Measurements from ENCODE around the gene B4GALT5. TPM values are rescaled to one million over a fixed set of nuclear protein-coding genes. Genes with fewer than 3 reads are reported as not detected.
A peak's percentile ranks its signal among the peaks of the same experiment; 100 is the strongest.

Gene B4GALT5
- total RNA-seq, 2 experiments from 2014 or later: 13.5 to 13.7 TPM

DNA sequence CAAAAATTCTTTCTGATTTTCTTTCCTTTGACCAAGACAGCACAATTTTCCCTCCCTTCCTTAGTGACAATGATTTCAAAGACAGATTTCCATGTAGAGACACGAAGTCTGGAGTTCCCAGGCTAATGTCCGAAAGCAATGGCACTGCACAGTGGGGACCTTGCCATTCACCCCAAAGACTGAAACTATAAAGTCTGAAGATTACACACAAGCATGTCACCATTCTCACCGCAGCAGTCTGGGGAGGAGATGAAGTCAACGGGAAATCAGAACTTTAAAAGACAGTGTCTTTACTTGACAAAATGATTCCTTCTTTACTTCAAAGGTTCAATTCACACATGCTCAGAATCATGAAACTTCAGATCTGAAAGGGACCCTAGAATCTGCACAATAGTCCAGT, 8.3 kb downstream of the B4GALT5 start:
- no peaks in the 10 kb centered on the region for H3K9me3 Mint-ChIP-seq
- H3K27me3 Mint-ChIP-seq: no peaks in the 10 kb centered on the region
- peaks cover 17% of the 10 kb centered on the region for H3K4me1 Mint-ChIP-seq
- H3K27ac Mint-ChIP-seq: no peak overlapping the region
- ATAC-seq (ENCODE audit: low read depth) (peak; percentile 52), DNase-seq (no peak)
- POLR2A ChIA-PET: no interaction called here
- H3K36me3 Mint-ChIP-seq: peaks cover 1% of the 10 kb centered on the region
- H3K4me3 Mint-ChIP-seq: no peak overlapping the region

DNA sequence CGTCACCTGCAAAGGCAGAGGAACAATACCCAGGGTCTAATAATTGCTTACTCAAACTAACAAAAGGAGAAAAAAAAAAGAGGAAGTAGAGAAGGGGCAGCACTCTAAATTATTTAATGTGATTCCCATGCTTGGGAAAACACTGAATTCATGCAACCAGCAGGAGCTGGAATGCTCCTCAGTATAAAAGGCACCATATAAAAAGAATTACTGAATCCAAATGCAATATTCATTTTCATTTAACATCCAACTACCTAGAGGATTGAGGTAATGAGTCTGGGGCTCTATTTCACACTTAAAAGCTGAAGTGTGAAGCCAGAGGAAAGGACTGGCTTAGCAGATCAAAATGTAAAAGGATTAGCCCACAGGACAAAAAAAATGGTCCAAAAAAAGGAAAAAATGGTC, 8.7 kb downstream of the B4GALT5 start:
- Mint-ChIP-seq H3K9me3 (no peaks in the 10 kb centered on the region), H3K4me3 (no peak overlapping the region), H3K4me1 (peaks cover 18% of the 10 kb centered on the region), H3K36me3 (peaks cover 1% of the 10 kb centered on the region), H3K27me3 (no peaks in the 10 kb centered on the region), H3K27ac (no peak overlapping the region)
- no peak for DNase-seq
- ATAC-seq (ENCODE audit: low read depth): no peak
- POLR2A ChIA-PET: no interaction called here

DNA sequence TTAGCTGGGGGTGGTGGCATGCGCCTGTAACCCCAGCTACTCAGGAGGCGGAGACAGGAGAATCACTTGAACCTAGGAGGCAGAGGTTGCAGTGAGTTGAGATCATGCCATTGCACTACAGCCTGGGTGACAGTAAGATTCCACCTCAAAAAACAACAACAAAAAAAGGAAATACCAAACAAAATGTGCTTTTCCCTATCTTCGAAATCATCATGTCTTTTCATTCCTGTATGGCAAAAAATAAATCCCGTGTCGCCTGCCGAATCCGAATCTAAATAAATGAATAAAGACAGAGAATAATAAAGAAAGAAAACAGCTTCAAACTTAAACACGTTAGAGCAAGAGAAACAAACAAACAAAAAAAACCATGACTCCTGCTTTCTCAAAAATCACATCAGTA, 11.8 kb downstream of the B4GALT5 start:
- Mint-ChIP-seq H3K4me1 (peaks cover 33% of the 10 kb centered on the region), H3K27me3 (no peaks in the 10 kb centered on the region), H3K9me3 (no peaks in the 10 kb centered on the region), H3K36me3 (peaks cover 3% of the 10 kb centered on the region), H3K4me3 (no peak overlapping the region), H3K27ac (no peak overlapping the region)
- POLR2A ChIA-PET: interaction anchor here (0.7 kb wide), 1 partner anchor 13 kb away, joined by 3 read pairs; no protein-coding TSS in a partner anchor
- no peak for DNase-seq
- no peak for ATAC-seq (ENCODE audit: low read depth)

DNA sequence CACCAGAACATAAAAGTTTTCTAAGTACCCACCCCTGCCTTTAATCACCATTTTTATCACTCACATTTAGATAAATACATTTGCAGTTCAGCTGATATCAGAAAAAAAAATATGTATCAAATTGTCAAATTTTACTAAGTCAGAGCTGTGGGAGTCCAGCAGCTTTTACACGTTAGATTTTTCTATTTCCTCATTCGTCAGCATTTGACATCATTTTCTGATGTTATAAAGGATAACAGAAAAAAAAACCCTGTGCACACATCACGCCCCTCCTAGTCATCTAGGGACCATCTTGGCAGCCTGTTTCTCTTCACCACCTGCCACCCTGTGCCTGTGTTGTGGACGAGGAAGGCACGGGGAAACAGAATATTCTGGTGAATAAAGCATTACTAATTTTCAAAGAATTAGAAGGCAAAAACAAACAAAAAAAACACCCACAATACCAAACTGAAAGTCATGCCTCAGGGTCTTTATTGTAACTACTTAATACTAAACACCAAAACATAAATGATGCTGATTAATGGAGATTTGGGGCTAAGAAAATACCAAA, 12.4 kb downstream of the B4GALT5 start:
- DNase-seq (no peak), ATAC-seq (ENCODE audit: low read depth) (no peak)
- POLR2A ChIA-PET: no interaction called here
- H3K27me3 Mint-ChIP-seq: no peaks in the 10 kb centered on the region
- H3K4me1 Mint-ChIP-seq: peaks cover 34% of the 10 kb centered on the region
- H3K9me3 Mint-ChIP-seq: no peaks in the 10 kb centered on the region
- no peak overlapping the region for H3K4me3 Mint-ChIP-seq
- no peak overlapping the region for H3K27ac Mint-ChIP-seq
- peaks cover 5% of the 10 kb centered on the region for H3K36me3 Mint-ChIP-seq

DNA sequence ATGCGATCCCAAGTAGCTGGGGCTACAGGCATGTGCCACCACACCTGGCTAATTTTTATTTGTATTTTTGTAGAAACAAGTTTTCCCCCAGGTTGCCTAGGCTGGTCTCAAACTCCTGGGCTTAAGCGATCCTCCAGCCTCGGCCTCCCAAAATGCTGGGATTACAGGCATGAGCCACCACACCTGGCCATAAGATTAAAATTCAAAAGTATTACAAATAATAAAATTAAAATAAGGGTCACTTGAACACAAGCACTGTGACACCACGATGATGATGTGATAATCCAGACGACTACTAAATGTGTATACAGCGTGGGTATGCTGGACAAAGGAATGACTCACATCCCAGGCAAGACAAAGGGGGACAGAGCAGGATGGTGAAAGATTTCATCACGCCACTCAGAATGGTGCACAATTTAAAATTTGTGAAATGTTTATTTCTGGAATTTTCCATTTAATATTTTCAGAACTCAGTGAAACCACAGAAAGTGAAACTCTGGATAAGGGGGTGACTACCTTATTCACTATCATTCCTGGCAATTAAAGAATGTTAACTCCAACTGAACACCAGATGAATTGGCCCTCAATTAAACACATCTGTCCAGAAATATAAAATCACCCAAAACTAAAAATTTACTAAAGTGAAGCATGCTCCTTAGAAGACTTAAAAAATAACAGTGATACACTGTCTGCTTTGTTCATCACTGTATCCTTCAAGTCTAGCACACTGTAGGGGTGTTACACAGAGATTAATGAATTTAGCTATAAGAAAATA, 13.1 kb downstream of the B4GALT5 start:
- H3K36me3 Mint-ChIP-seq: peaks cover 5% of the 10 kb centered on the region
- H3K9me3 Mint-ChIP-seq: no peaks in the 10 kb centered on the region
- no peaks in the 10 kb centered on the region for H3K27me3 Mint-ChIP-seq
- ATAC-seq (ENCODE audit: low read depth): no peak
- H3K4me1 Mint-ChIP-seq: peaks cover 34% of the 10 kb centered on the region
- POLR2A ChIA-PET: interaction anchor here (0.6 kb wide), 1 partner anchor 14 kb away, joined by 3 read pairs; no protein-coding TSS in a partner anchor
- H3K4me3 Mint-ChIP-seq: no peak overlapping the region
- DNase-seq: no peak
- no peak overlapping the region for H3K27ac Mint-ChIP-seq

DNA sequence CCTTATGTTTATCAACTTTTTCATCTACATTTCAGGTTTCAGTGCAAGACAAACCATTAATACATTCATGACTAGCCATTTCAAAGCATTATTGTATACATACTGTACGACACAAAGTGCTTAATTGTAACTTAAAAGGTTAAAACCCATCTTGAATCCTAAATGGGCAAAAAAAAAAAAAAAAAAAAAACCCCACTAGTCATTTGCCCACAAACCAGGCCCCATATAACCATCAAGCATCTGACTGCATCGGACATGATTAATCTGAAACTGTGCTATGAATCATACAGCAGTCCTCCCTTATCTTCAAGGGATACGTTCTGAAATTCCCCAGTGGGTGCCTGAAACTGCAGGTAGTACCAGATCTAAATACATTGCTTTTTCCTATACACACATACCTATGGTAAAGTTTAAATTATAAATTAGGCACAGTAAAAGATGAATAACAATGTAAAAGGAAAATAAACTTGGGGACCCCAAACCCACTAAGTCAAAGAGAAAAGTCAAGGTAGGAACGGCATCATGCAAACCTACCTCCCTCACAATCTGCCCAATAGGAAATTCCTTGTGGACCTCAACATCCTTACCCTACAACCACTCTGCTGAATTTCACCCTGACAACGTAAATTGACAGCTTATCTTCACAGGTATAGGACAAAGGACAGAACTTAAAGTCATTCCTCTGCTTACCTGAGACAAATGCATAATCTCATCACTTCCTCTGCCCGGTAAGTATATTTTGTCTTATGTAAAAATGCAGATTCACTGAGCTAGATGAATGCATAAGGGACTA, 14.3 kb downstream of the B4GALT5 start:
- Mint-ChIP-seq H3K4me1 (peaks cover 36% of the 10 kb centered on the region), H3K27ac (no peak overlapping the region), H3K4me3 (no peak overlapping the region), H3K27me3 (no peaks in the 10 kb centered on the region), H3K9me3 (no peaks in the 10 kb centered on the region), H3K36me3 (peaks cover 4% of the 10 kb centered on the region)
- POLR2A ChIA-PET: interaction anchor here (0.6 kb wide), 1 partner anchor 13 kb away, joined by 3 read pairs; no protein-coding TSS in a partner anchor
- ATAC-seq (ENCODE audit: low read depth) (peak; percentile 75), DNase-seq (no peak)

DNA sequence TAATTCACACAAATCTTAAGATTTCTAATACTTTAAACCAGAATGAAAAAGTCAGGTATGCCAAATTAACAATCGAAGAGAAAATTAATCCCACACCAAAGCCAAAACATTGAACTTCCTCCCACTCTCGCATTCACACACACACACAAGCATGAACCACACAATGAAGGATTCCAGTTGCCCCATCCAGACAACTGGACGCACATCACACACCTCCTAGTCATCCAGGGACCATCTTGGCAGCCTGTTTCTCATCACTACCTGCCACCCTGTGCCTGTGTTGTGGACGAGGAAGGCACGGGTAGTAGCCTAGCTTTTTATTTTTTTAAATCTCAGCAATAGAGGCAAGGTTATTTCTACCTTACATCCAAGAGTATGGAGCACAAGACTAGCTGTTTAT, 15.2 kb downstream of the B4GALT5 start:
- POLR2A ChIA-PET: no interaction called here
- H3K4me3 Mint-ChIP-seq: no peak overlapping the region

DNA sequence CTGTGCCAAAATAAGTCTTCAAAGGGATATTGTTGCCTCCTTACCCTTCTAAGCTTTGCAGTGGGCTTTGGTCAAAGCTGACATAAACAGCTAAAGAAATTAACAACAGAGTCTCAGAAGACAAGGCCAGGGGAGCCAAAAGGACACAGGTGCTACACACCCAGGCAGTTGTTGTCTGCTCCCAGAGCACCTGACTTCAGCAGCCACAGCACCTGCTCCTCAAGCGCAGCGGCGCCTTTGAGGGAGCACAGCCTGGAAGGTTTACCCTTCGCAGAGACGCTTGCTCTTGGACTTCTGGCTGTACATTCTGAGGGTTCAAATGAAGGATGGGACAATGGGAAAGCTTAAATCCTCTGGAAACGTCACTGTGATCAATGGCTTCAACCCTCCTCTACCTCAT, 16.6 kb downstream of the B4GALT5 start:
- H3K4me1 Mint-ChIP-seq: peaks cover 36% of the 10 kb centered on the region
- ATAC-seq (ENCODE audit: low read depth) (no peak), DNase-seq (no peak)
- H3K9me3 Mint-ChIP-seq: no peaks in the 10 kb centered on the region
- no peak overlapping the region for H3K27ac Mint-ChIP-seq
- no peak overlapping the region for H3K4me3 Mint-ChIP-seq
- peaks cover 4% of the 10 kb centered on the region for H3K36me3 Mint-ChIP-seq
- POLR2A ChIA-PET: interaction anchor here (0.6 kb wide), 1 partner anchor 1212 kb away, joined by 3 read pairs; no protein-coding TSS in a partner anchor
- no peaks in the 10 kb centered on the region for H3K27me3 Mint-ChIP-seq

More for the DNA sequence above, 15.2 kb downstream of the B4GALT5 start:
- ATAC-seq (ENCODE audit: low read depth) (no peak), DNase-seq (no peak)
- Mint-ChIP-seq H3K9me3 (no peaks in the 10 kb centered on the region), H3K36me3 (peaks cover 4% of the 10 kb centered on the region), H3K27me3 (no peaks in the 10 kb centered on the region), H3K4me1 (peaks cover 36% of the 10 kb centered on the region), H3K27ac (no peak overlapping the region)

DNA sequence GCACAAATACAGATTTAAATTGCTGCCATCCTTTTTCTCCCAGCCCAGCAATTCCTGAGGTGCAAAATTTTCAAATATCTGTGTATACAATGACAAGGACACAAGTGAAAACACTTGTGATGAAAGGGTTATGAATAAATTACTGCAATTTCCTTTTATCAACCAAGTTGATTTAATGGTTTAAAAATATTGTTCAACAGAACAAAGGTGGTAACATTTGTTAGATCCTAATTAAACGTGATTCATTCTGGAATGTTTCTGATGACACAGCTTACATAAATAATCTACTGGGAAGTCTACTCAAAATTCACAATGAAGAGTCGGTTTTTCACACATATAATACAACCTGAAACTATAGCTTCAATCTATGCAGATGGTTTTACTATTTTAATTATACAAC, 17.1 kb downstream of the B4GALT5 start:
- no peak overlapping the region for H3K27ac Mint-ChIP-seq
- peaks cover 38% of the 10 kb centered on the region for H3K4me1 Mint-ChIP-seq
- ATAC-seq (ENCODE audit: low read depth) (no peak), DNase-seq (no peak)
- H3K9me3 Mint-ChIP-seq: no peaks in the 10 kb centered on the region
- POLR2A ChIA-PET: no interaction called here
- no peak overlapping the region for H3K4me3 Mint-ChIP-seq
- no peaks in the 10 kb centered on the region for H3K27me3 Mint-ChIP-seq
- peaks cover 4% of the 10 kb centered on the region for H3K36me3 Mint-ChIP-seq

DNA sequence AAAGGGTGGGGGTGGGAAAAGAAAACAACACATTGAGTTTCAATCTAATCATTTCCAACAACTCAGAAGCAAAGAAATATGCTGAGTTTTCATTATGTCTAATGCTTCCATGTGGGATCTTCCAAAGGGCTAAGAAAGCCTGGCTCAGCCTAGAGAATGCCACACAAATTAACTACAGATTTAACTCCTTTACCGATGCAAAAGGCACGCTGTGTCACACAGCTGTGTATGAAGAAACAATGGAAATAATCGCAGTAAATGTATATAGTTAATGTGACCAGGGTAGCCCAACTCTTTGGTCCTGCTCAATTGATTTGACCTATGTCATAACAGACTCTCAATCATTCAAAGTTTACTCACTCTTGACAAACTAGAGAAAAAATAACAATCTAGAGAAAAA, 17.8 kb downstream of the B4GALT5 start:
- H3K4me1 Mint-ChIP-seq: peaks cover 33% of the 10 kb centered on the region
- H3K27ac Mint-ChIP-seq: no peak overlapping the region
- peaks cover 4% of the 10 kb centered on the region for H3K36me3 Mint-ChIP-seq
- H3K27me3 Mint-ChIP-seq: no peaks in the 10 kb centered on the region
- no peak for ATAC-seq (ENCODE audit: low read depth)
- no peaks in the 10 kb centered on the region for H3K9me3 Mint-ChIP-seq
- no peak for DNase-seq
- POLR2A ChIA-PET: no interaction called here
- H3K4me3 Mint-ChIP-seq: no peak overlapping the region

DNA sequence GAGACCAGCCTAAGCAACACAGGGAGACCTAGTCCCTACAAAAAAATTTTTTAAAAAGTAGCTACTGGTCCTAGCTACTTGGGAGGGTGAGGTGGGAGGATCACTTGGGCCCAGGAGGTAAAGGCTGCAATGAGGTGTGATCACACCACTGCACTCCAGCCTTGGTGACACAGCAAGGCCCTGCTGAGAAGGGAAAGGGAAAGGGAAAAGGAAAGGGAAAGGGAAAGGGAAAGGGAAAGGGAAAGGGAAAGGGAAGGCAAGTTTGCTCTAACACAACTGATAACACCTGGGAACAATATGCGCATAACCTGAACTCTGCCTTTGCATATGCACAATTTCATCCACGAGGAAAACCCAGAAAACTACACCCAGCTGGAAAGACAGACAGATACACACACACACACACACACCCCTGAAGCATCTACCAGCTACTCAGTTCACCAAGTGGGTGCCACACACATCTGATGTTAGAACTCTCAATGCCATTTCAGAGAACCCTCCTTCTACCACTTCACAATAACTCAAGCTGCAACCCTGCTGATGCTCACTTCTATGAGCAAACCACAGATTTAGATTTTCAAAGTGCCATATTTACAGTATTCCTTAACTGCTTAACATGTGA, 19.1 kb downstream of the B4GALT5 start:
- Mint-ChIP-seq H3K36me3 (peaks cover 4% of the 10 kb centered on the region), H3K9me3 (no peaks in the 10 kb centered on the region), H3K27me3 (no peaks in the 10 kb centered on the region), H3K4me1 (peaks cover 25% of the 10 kb centered on the region), H3K27ac (no peak overlapping the region), H3K4me3 (no peak overlapping the region)
- POLR2A ChIA-PET: interaction anchor here (0.6 kb wide), 1 partner anchor 61 kb away, joined by 3 read pairs; no protein-coding TSS in a partner anchor
- ATAC-seq (ENCODE audit: low read depth) (no peak), DNase-seq (no peak)

DNA sequence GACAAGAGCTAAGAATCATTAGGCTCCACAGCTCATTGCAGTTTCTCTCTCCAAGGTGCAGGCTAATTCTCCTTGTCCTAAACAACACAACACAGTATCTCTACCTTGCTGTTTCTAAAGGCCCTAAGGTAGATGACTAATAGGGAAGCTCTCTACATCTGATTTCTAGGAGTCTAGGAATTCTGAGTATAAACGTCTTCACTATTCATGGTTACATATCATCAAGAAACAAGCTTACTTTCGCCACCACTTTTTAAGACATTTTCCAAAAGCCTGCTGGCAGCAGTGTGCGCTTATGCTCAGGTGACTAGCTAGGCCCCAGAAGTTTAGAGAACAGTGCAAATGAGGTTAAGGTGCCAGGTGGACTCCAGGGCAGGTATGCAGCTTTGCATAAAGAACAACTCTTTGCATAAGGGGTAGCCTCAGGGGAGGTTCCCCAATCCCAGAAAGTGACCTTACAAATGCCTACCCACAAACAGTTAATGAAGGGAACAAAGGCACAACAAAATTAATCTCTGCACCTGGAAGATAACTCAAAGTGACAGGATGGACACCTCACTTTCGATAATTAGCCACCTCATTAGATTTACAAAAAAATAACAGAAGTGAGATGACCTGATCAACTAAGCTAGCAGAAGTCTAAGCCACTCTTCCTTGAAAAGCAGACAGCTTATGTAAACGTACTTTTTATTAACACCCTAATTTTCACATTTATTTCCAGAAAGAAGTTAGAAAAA, 20.1 kb downstream of the B4GALT5 start:
- no peaks in the 10 kb centered on the region for H3K9me3 Mint-ChIP-seq
- no peak for DNase-seq
- no peaks in the 10 kb centered on the region for H3K27me3 Mint-ChIP-seq
- no peak for ATAC-seq (ENCODE audit: low read depth)
- H3K36me3 Mint-ChIP-seq: peaks cover 2% of the 10 kb centered on the region
- H3K4me1 Mint-ChIP-seq: peaks cover 17% of the 10 kb centered on the region
- POLR2A ChIA-PET: interaction anchor here (0.6 to 0.9 kb wide), 2 partner anchors 14 to 61 kb away, joined by 3 read pairs; no protein-coding TSS in a partner anchor
- H3K4me3 Mint-ChIP-seq: no peak overlapping the region
- H3K27ac Mint-ChIP-seq: no peak overlapping the region
